Activated effector memory CD4-positive, alpha-beta T cell treated with anti-CD3 and anti-CD28 coated beads, Interleukin-2, amount 50 U/mL, for 16 hours (primary cell): ENCODE measurements around the gene NFYC.

Experiments used
- DNase-seq: peaks from one replicate; pipeline ENCODE4 v3.0.0-alpha.2; 2020

Gene NFYC

DNA sequence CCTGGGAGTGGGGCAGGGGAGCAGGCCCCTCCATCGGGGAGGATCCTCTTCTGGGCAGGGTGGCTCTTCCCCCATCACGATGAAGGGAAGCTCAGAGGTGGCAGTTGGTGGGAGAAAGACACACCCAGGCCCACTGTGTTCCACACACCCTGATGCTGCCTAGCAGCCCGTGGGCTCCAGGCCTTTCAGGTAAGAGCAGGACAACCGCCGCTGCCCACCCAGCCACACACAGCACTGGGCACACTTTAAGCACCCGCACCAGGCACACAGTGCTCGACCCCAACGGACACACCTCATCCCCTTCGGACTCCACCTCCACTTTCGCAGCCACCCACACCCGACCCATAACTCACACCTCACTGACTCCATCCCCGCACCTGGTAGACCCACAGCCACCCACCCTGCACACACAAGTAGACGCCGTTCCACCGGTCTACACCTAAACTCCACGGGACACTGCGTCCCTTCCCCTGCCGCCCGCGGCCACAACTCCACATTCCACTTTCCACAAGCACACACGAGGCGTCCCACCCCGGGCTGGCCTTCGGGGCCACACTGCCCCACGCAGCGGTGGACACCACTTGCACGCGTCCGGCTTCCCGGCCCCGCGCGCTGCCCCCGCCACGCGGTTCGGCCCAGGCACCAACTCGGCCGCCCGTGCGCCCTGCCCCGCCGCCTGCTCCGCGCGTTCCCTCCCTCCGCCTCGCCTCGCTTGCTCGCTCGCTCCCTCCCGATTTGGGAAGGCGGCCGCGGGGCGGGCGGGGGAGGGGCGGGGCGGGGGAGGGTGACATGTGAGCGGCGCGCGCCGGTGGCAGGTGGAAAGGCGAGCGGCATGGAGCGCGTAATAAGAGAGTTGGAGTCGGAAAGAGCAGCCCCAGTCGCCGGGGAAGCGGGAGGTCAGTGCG lies 91.7 kb downstream of the NFYC start, which contains the start of gene KCNQ4:
Gene KCNQ4 (plus strand): TSS at position 787 of the 905 bp plus-strand sequence. CDS start 307 bp downstream, outside the sequence.
- DNase-seq = peak; percentile 68

DNA sequence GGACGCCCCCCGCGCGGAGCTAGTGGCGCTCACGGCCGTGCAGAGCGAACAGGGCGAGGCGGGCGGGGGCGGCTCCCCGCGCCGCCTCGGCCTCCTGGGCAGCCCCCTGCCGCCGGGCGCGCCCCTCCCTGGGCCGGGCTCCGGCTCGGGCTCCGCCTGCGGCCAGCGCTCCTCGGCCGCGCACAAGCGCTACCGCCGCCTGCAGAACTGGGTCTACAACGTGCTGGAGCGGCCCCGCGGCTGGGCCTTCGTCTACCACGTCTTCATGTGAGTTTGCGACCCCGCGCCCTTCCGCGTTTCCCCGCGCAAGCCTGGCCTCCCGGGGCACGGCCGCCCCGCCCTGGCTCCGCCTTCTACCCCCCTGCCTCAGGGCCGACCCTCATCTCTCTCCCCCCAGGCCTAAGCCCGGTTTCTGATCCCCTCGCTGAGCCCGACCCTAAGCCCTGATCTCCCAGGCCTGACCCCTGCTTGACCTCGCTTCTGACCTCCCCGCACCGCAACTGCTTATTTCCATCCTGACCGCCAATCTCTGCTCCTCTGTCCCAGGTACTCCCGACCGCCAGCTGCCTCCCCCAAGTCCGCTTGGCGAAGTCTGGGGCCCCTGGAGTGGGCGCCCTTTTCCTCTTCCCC lies 92.8 kb downstream of the NFYC start:
- no peak for DNase-seq

DNA sequence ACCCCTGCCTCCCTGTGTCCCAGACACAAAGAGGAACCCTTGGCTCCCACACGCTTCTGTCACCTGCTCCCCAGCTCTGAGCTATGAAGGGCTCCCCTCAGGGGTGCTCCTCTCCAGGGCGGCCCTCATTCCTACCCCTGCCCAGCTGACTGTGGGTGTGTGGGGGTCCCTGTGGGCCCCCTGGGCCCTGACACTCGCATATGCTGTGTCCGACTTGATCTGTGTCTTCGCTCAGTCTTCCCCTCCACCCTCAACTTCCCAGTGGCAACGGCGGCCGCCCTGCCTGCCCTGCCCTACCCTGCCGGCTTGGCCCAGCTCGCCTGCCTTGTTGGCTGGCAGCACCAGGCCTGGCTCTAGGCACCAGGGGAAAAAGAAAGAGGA lies 93.3 kb downstream of the NFYC start:
- no peak for DNase-seq

DNA sequence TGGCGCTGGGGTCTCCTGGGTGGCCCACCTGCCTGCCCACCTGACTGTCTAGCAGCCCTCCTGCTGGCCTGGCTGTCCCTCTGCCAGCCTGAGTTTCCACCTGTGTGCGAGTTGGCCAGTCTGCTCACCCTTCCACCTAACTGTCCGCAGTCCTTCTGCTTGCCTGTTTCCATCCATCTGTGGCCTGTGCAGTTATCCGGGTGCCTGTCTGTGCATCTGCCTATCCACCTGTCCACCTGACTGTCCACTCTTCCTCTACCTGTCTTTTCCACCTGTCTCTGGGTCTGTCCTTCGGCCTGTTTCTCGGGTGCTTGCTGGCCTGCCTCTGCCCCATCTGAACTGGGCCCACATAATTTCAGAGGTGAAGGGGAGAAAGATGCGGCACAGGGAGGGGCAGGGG lies 93.9 kb downstream of the NFYC start:
- DNase-seq = no peak

DNA sequence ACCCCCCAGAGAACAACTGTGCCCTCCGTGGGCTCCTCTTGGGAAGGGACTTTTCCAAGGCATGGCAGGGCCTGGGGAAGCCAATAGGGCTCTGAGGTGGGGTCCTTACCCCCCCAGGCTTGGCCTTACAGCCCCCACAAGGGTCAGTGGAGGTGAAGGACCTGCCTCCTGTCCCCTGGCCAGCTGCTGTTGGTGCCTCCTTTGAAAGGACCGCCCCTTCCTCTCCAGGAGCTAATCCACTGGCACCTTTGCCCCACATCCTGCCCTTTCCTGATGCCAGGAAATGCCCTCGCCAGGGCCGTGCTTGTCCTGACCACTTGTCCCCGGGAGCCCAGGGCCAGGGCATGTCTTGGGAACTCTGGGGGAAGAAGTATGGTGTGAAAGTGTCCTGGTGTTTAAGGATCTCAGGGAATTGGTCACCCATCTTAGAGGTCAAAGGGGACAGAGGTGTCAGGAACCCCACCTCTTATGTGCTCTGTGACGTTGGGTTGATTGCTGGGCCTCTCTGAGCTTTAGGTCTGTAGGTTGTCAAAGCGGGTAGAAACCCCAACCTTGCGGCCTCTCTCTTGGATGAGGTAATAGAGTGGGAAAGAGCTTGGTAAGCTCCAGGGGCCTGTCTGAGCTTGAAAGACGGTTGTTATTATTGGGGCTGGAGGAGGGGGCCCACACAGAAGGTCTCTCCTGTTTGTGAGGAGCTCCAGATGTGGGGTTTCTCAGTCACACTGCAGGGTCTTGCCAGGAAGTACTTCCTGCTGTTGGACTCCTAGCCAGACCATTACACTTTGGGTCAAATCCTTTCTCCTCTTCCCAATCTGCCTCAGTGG lies 94.9 kb downstream of the NFYC start:
- no peak for DNase-seq

DNA sequence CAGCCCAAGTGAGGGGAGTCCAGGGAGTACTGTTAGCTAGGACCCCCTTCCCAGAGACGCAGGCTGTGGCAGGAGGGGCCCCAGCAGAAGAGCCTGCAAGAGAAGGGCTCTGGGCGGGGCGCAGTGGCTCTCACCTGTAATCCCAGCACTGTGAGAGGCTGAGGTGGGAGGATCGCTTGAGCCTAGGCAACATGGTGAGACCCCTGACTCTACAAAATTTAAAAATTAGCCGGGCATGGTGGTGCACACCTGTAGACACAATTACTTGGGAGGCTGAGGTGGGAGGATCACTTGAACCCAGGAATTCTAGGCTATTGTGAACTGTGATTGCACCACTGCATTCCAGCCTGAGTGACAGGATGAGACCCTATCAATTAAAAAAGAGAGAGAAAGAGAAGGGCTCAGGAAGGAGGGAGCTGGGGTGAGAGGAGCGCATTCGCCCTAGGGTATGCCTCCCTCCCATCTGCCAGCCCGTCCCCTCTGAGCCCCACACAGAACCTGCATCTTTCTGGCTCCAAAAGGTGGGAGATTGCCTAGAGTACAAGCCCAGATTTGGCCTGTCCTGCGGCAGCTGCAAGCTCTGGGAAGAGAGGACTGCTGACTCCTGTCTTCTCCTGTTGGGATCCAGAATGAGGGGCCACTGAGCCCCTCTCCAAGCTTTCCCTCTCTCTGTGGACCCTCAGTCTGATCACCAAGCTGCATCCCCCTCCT lies 95.6 kb downstream of the NFYC start:
- no peak for DNase-seq

DNA sequence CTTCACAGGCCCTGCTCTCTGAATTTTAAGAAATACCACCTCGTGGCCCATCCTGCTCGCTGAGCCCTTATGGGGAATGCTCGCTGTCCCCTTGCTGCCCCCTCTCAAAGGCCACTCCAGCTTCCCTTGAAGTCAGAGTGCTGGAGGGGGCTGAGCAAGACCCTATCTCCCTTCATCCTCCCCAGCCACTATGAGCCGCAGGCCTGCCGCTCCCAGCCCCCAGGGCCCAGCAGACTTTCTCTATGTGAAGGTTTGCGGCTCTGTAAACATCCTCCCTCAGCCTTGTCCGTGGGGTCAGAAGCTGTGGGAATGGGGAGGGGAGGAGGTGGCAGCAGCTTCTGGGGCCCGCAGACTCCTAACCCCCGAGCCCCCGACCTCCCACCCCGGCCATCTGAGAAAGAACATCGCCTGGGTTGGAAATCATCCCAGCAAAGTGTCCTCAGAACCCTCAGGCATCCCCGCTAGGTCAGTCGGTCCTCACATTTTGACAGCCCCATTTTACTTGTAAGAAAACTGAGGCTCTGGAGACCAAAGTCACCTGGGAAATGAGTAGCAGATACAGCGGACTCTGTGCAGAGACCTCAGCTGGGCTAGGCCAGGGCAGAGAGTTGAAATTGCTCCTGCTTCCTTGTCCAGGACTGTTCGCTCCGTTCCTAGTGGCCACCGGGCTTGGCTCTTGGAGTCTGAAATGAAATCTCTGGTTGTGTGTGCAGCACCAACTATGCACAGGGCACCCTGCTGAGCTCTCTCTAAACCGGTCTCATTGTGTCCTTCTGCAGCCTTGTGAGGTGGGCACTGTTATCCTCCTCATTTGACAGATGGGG lies 96.4 kb downstream of the NFYC start:
- DNase-seq = no peak

DNA sequence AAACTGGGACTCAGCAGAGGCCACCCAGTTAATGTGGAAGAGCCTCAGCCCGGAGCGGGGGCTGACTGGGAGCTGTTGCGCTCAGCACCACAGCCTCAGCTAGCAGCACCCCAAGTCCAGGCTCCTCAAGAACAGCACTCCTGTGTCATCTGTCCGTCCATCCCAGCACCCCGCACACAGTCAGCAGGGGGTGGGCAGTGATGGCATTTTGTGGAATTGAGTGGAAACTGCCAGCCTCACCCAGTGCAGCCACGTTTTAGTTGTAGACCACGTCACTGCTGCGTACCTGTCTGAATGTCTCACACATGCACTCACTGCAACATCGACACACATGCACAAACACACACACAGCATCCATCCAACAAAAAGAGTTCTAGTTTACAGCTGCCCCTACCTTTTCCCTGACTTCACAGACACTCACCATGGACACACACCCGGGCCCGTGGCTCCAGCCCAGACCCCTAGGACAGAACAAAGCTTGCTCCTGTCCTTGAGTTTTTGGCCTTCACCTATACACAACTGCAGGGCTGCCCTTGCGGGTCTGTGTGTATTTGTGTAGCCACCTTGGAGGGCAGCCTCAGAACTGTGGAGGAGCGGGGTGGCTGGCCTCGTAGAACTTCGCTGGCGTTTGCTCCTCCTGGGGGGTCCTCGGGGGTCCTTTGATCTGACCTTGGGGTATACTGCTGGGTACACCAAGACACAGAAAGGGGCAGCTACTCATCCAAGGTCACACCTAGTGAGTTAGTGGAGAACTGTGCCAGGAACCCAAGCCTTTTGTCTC lies 97.2 kb downstream of the NFYC start:
- no peak for DNase-seq

DNA sequence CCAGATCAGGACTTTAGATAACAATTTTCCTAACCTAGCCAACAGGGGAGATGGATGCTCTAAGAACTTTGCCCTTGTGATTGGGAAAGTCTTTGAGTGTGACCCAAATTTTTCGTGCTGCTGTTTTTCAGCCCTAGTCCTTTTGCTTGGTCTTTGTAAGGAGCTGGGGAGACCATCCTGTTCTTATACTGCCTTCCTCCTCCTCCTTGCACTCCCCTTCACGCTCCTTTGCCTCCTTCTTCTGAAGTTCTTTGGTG lies 97.8 kb downstream of the NFYC start:
- no peak for DNase-seq

DNA sequence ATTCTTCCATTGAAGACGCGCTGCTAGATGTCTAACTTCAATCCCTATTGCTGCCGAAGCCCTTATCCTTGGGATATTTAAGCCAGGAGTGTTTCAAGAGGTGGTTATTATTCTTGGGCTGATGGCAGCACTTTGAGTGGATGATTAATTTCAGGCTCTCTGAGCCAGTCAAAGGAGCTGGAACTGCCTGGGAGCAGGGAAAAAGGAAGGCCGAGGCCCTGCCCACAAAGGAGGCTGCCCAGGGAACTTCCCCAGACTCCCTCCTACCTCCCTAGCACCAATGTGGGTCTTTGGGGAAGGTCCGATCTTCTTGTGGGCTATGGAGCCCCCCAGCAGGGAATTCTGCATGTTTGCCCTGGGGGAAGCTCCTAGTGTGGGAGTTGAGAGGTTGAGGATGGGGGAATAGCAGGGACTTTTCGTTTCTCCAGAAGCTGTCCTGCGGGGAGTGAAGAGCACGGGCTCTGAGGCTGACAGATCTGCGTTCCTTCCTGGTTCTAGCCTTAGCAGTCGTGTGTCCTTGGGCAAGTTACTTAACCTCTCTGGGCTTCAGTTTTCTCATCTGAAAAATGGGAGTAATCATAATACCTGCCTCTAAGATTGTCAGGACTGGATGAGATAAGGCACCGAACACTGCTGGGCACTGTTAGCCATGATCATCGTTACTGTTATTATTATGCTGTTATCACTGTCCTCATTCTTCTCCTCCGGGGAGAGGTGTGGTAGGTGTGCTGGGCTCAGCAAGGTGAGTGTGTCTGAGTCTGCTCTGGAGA lies 98.3 kb downstream of the NFYC start:
- DNase-seq = no peak

DNA sequence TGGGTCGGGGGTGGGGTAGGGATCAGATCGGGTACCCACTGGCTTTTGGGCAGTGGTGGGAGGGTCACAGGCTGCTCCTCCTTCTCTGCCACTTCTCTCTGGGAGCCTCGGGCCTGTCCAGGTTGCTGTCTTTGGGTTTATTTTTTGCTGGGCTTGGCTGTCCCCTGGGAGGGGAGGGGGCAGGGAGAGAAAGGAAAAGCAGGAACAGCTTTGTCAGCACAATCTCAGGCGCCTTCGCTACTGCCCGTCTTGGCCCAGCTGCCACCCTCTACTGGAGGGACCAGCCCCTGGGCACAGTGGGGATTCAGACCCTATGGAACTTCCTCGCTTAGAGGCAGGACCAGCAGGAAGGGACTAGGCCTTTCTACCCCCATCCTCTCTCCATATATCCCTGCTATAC lies 100.5 kb downstream of the NFYC start:
- no peak for DNase-seq

DNA sequence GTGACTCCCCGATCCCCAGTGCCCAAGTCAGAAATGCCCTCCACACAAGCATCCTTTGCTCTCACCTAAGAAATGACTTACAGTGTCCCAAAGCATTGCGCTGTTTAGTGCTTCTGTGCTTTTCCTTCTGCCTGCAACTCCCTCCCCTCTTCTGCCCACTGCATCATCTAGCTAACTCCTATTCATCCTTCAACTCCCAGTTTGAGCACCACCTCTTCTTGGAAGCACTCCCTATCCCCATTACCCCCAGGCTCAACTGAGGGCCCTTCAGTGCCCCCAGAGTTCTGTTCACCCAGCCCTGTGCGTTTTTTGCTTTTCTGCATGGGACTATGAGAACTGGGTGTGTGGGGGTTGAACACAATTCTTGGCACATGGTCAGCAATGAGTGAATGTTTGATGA lies 102.1 kb downstream of the NFYC start:
- no peak for DNase-seq

DNA sequence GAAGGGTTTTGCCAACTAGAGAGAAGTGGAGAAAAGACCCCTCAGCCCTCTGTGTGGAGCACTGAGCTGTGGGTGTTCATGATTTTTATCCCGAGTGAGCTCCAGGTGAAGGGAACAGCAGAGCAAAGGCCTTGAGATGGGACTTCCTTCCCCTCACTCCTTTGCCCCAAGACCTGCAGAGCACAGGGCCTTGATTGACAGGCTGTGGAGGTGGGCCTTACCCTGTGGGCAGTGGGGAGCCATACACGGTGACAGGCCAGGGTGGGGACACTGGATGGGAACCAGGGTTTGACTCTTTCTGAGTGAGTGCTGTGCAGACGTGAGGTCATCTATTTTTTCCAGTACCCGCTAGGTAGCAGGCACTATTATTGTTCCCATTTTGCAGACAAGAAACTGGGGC lies 102.5 kb downstream of the NFYC start:
- DNase-seq = no peak

DNA sequence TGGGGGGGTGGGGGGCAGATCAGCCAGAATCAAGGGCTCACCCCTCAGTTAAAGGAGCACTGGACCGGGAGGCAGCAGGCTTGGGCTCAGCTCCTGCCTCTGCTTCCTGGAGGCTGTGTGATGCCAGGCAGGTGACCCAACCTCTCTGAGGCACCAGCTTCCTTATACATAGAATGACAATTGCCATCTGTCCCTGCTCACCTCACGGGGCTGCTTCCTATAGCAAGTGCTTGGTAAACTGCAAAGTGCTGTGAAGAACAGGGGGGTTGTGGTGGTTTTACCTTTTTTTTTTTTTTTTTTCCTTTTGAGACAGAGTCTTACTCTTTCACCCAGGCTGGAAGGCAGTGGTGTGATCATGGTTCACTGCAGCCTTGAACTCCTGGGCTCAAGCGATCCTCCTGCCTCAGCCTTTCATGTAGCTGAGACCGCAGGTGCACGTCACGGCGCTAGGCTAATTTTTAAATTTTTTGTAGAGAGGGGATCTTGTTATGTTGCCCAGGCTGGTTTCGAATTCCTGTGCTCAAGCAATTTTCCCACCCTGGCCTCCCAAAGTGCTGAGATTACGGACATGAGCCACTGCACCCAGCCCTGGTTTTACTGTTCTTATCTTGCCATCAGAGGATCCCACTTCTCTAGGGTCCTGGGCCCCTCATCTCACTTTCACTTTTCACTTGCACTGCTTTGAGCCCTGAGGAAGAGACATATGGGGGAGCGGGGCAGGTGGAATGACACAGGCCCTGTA lies 103.6 kb downstream of the NFYC start:
- no peak for DNase-seq

DNA sequence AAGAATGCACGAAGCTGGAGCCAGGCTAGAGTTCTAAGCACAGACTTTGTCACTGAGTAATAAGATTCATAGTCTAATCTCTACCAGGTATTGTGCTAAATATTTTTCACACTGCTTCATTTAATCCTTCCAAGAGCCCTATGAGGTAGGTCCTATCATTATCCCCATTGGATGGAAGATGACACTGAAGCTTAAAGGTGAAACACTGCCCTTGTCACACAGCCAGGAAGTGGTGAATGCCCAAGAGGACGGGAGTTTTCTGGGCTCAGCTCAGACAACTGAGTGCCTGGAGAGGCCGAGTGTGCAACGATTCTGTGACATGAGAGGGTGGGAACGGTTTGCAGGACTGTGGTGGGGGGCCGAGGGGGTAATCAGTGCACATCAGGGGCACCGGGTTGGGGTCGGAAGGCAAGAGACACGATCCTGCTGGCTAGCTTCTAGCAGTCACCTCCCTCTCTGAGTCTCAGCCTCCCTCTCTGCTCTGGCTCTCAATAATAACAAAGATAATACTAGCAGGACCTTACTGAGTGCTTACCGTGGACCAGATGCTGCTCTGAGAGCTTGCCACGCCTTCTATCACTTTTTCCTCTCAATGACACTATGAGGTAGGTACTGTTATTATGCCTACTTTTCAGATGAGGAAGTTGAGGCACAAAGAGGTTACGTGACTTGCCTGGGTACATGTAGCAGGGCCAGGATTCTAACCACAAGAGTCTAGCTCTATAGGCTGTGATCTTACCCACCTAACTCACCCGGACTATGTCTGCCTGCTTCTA lies 104.5 kb downstream of the NFYC start:
- no peak for DNase-seq

DNA sequence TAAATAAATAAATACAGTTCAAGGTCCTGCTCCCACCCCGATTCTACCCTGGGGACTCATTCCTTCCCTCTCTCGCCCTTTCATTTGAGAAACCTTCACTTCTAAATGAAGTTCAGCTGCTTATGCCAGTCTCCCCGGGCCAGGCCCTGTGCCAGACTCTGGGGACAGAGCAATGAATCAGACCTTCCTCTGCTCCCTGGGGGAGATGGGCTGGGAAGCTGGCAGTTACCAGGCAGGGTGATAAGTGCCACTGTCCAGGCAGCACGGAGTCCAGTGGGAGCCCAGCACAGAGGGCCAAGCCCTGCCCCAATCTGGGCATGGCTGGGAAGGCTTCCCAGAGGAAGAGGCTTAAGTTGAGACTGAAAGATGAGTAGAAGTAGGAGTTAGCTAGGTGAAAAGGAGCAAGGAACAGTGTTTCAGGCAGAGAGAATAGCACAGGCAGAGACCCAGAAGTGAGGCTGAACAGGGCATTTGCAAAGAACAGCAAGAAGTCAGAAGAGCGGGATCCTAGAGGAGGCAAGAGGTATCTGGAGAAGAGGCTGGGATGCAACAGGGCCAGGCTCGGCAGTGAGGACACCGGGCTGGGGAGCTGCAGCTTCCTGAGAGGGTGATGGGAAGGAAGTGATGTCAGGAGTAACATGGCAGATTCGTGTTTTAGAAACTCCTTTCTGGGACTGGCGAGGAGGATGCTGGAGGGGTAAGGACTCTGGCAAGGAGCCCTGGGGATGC lies 105.6 kb downstream of the NFYC start:
- DNase-seq = no peak

DNA sequence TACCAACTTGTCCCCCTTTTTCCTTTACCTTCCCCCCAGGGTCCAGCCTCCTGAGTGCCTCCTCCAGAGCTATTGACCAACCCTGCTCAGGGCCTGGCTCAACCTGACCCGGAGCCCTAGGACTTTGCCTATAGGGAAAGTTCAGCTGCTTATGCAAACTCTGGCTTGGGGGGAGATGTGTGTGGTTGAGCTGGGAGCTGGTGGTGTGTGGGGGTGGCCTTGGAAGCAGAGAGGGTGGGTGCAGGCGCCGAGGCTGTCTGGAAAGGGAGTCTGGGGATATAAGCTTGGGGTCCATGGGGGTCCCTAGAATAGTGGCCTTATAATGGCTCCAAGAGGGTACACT lies 106.1 kb downstream of the NFYC start:
- DNase-seq = no peak
